Uterus (tissue), 4 donors: ENCODE data around the gene ISM2. TPM values are rescaled to one million over a fixed set of nuclear protein-coding genes. Genes with fewer than 3 reads are reported as not detected.

Experiments used
- DNase-seq, 2 donors: peaks; one replicate each; pipeline ENCODE4 v3.0.0-alpha.2; 2019 to 2020
- H3K27ac ChIP-seq, 2 donors: fragments of 200-600 bp; sonication (generic); 1 replicate in 1 of 2; 2 replicates in 1 of 2; pipeline ENCODE4 v1.5.1; 2016 to 2018
- H3K27me3 ChIP-seq, 2 donors: fragments of 200-600 bp; sonication (generic); one replicate each; pipeline ENCODE4 v1.5.1; 2018 to 2019; ENCODE audit warnings: control low read depth in 1 of 2
- H3K36me3 ChIP-seq, 2 donors: fragments of 200-600 bp; sonication (generic); one replicate each; pipeline ENCODE4 v1.5.1; 2019; ENCODE audit warnings: control low read depth in 1 of 2
- H3K4me1 ChIP-seq, 2 donors: fragments of 200-600 bp; sonication (generic); one replicate each; pipeline ENCODE4 v1.5.1; 2018 to 2019; ENCODE audit warnings: control low read depth in 1 of 2
- H3K4me3 ChIP-seq, 2 donors: fragments of 200-600 bp; sonication (generic); 1 replicate in 1 of 2; 2 replicates in 1 of 2; pipeline ENCODE4 v1.5.1; 2018 to 2019; ENCODE audit warnings: mild to moderate bottlenecking in 1 of 2
- H3K9me3 ChIP-seq, 2 donors: fragments of 200-600 bp; sonication (generic); one replicate each; pipeline ENCODE4 v1.5.1; 2019; ENCODE audit warnings: control low read depth in 1 of 2
- POLR2A ChIP-seq, 2 donors: fragments of 450-650 bp; IDR thresholded peaks; one replicate each; pipeline ENCODE4 v1.6.1; 2016; ENCODE audit warnings: antibody characterized with exemption in 2 of 2, mild to moderate bottlenecking in 1 of 2, moderate library complexity in 1 of 2
- intact Hi-C: fragments of 100-400 bp; cut with DNase I; formaldehyde crosslinking; loops from one replicate; pipeline ENCODE4 v1.15.1; 2023; ENCODE audit warnings: low total_unique reads
- total RNA-seq, 4 donors: library from RNA; depleted of rRNA in 3 of 4; stranded (reverse); fragments of >200 nt in 3 of 4; gene quantifications; one replicate each; pipeline versions ENCODE4 v1.1.0 to v1.2.4, GENCODE V29; 2014 to 2023
- TF ChIP-seq, protein P1 (sequence below), 4 experiments: fragments of 200-600 bp in 2 of 4; fragments of 450-650 bp in 2 of 4; sonication (generic) in 2 of 4; IDR thresholded peaks; one replicate each; pipeline ENCODE4 v1.5.1; 2016 to 2019; ENCODE audit warnings: antibody characterized with exemption in 4 of 4, mild to moderate bottlenecking in 2 of 4, moderate library complexity in 1 of 4
- donor health status: DM: yes; HTN: yes; CAD: no.

ISM2 gene
- total RNA-seq, 4 donors from 2014 or later: 0.69 to 1.5 TPM; not detected in 2

DNA sequence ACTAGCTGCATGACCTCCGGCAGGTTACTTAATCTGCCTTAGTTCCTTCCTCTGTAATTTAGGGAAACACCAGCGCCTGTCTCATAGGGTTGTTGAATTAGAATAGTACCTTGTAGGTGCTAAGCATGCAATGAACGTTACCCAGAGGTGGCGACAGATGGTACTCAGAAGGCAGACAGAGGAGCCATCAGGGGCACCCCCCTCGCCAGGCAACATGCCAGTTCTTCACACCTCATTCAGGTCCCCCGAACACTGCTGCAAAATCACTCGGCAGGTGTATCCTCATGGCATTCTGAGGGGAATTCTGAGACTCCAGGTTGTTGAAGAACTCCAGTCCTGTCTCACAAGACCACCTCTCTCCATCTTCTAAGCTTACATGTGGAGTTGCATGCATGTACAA lies 10.1 kb downstream of the ISM2 start:
- H3K4me1 ChIP-seq: no peaks in the 10 kb centered on the region

DNA sequence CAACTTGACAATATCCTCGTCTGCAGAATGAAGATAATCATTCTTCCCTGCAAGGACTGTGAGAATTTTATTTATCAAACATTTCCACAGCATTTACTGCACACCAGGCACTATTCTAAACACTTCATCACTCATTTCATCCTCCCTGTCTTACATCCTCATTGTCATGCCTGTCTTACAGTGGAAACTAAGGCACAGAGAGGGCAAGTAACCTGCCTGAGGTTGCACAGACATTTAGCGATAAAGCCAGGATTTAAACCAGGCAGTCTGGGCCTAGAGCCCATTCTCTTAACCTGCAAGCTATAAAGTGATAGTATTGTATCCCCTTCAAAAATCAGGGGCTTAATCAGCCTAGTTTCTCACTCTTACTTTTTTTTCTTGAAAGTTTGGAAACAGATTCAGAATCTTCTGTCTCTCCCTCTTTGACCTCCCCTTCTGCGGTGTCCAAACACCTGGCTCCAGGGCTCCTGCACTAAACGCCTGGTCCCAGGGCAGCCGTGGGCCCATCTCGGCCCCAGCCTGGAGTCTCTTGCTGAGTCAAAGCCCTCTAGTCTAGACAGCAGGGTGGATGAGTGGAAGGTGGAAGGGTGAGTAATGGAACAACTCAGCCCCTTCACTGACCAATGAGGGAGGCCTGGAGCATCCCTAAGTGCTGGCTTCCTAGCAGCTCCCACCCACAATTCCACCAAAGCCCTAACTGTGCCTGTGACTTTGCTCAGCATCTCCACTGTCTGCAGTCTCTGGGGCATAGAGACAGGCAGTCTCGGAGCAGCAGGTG lies 12.5 kb downstream of the ISM2 start:
- Histone ChIP-seq H3K27ac (no peak overlapping the region), H3K4me1 (no peaks in the 10 kb centered on the region), H3K36me3 (no peaks in the 10 kb centered on the region), H3K27me3 (no peaks in the 10 kb centered on the region), H3K4me3 (no peak overlapping the region), H3K9me3 (no peaks in the 10 kb centered on the region)
- intact Hi-C loops: no loop called here
- no peak for DNase-seq
- TF ChIP-seq POLR2A (IDR thresholded peaks at IDR 0.05): no peak
- TF ChIP-seq, protein P1, sequence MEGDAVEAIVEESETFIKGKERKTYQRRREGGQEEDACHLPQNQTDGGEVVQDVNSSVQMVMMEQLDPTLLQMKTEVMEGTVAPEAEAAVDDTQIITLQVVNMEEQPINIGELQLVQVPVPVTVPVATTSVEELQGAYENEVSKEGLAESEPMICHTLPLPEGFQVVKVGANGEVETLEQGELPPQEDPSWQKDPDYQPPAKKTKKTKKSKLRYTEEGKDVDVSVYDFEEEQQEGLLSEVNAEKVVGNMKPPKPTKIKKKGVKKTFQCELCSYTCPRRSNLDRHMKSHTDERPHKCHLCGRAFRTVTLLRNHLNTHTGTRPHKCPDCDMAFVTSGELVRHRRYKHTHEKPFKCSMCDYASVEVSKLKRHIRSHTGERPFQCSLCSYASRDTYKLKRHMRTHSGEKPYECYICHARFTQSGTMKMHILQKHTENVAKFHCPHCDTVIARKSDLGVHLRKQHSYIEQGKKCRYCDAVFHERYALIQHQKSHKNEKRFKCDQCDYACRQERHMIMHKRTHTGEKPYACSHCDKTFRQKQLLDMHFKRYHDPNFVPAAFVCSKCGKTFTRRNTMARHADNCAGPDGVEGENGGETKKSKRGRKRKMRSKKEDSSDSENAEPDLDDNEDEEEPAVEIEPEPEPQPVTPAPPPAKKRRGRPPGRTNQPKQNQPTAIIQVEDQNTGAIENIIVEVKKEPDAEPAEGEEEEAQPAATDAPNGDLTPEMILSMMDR (IDR thresholded peaks at IDR 0.05): no peak

More for the DNA sequence above, 10.1 kb downstream of the ISM2 start:
- Histone ChIP-seq H3K4me3 (no peak overlapping the region), H3K9me3 (no peaks in the 10 kb centered on the region), H3K27me3 (no peaks in the 10 kb centered on the region), H3K27ac (no peak overlapping the region), H3K36me3 (no peaks in the 10 kb centered on the region)
- TF ChIP-seq, protein P1 (IDR thresholded peaks at IDR 0.05): no peak
- TF ChIP-seq POLR2A (IDR thresholded peaks at IDR 0.05): no peak
- intact Hi-C loops: no loop called here
- DNase-seq: no peak

DNA sequence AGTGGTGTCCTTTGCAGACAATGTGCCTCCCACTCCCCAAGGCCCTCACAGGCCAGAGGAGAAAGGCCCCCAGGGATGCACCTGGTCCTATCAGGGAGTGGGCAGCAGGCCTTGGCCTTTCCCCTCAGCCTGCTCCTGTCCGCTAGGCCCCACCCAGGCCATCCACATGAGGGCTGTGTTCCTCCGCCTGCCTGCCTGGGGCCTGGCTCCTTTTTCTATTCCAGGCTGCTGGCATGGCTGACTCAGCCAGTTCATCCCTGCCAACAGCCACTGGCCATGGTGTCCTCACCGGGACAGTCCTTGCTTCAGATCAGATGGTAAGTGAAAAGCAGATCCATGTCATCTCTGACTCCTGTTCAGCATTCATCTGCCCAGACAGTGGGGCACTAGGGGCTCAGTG lies 13.4 kb downstream of the ISM2 start:
- no peaks in the 10 kb centered on the region for H3K4me1 ChIP-seq
- H3K4me3 ChIP-seq: no peak overlapping the region
- H3K36me3 ChIP-seq: no peaks in the 10 kb centered on the region
- intact Hi-C loops: no loop called here
- no peaks in the 10 kb centered on the region for H3K9me3 ChIP-seq
- no peak for DNase-seq
- H3K27ac ChIP-seq: no peak overlapping the region
- no peak for TF ChIP-seq POLR2A (IDR thresholded peaks at IDR 0.05)
- TF ChIP-seq, protein P1 (IDR thresholded peaks at IDR 0.05): no peak
- H3K27me3 ChIP-seq: no peaks in the 10 kb centered on the region

DNA sequence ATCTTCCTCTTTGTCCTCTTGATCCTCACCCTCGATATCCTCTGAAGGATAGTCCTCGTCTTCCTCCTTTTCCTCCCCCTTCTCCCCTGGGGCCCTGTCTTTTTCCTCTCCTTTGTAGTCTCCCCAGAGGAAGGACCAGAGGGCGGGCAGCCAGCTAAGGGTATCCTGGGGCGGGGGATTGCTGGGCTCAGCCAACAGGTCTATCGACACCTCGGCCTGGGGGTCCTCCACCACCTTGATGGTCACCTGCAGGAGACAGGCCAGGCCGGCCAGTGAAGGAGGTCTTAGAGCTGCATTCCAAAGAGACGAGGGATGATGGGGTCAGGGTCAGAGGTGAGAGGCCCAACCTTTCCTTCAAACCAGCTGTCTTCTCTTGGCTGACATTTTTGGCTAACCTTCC lies 16.2 kb downstream of the ISM2 start:
- no peak overlapping the region for H3K27ac ChIP-seq
- H3K27me3 ChIP-seq: no peaks in the 10 kb centered on the region
- H3K4me1 ChIP-seq: no peaks in the 10 kb centered on the region
- no peak for DNase-seq
- H3K4me3 ChIP-seq: no peak overlapping the region
- no peaks in the 10 kb centered on the region for H3K36me3 ChIP-seq
- TF ChIP-seq POLR2A (IDR thresholded peaks at IDR 0.05): no peak
- TF ChIP-seq, protein P1 (IDR thresholded peaks at IDR 0.05): no peak
- intact Hi-C loops: no loop called here
- H3K9me3 ChIP-seq: no peaks in the 10 kb centered on the region

DNA sequence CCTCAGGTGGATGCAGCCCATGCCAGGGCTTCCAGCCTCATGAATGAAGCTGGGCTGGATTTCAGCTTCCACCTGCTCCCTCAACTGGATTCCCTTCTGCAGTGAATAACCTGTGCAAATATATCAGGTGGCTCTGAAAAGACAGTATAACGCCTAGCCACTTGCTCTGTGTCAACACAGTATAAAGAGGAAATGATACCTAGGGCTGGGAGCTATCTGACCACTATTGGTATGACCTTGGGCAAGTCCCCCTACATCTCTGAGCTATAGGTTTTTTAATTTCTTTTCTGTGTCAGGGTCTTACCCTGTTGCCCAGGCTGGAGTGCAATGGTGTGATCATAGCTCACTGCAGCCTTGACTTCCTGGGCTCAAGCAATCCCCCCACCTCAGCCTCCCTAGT lies 19.8 kb downstream of the ISM2 start:
- Histone ChIP-seq H3K4me3 (no peak overlapping the region), H3K36me3 (no peaks in the 10 kb centered on the region), H3K9me3 (no peaks in the 10 kb centered on the region), H3K27me3 (no peaks in the 10 kb centered on the region), H3K4me1 (peaks cover 0 to 7% of the 10 kb centered on the region in 2 donors), H3K27ac (no peak overlapping the region)
- DNase-seq: no peak
- intact Hi-C loops: no loop called here
- no peak for TF ChIP-seq POLR2A (IDR thresholded peaks at IDR 0.05)
- TF ChIP-seq, protein P1 (IDR thresholded peaks at IDR 0.05): no peak
